H1 (cell line): ENCODE results near the gene FAM24A. TPM values are rescaled to one million over a fixed set of nuclear protein-coding genes. Genes with fewer than 3 reads are reported as not detected.
"Not testable (repeated sequence)": the region's sequence is repeated elsewhere in the genome, so short reads cannot be mapped to it uniquely, and the experiment has no call there.

Source experiments
- CTCF ChIA-PET: fragments of 300-600 bp; sonication (Branson Sonifier 250); formaldehyde crosslinking; loops from one replicate; lab custom pipeline; 2021; ENCODE audit not compliant: partially characterized antibody; lab: Charles Lee
- POLR2A ChIA-PET: fragments of 300-600 bp; sonication (Branson Sonifier 250); formaldehyde crosslinking; loops from one replicate; lab custom pipeline; 2021; ENCODE audit warnings: inconsistent platforms; ENCODE audit not compliant: partially characterized antibody; lab: Charles Lee
- DNase-seq, 2 experiments: peaks; one replicate each; pipeline versions ENCODE4 v3.0.0 to v3.0.0-alpha.2; 2010 to 2022; ENCODE audit warnings: low spot score in 2 of 2, low read depth in 1 of 2, mixed read lengths in 1 of 2
- FAIRE-seq: peaks from 2 replicates; lab custom pipeline; 2011; peaks lifted over from hg19 to GRCh38; lab: Jason Lieb, UNC
- H2AFZ ChIP-seq: 2 replicates; pipeline ENCODE4 v1.8.1; 2012; ENCODE audit warnings: low read length, inconsistent platforms
- H2AK5ac ChIP-seq: 2 replicates; pipeline ENCODE4 v1.6.1; 2013; ENCODE audit warnings: low read depth, low read length
- H2BK120ac ChIP-seq: replicated peaks from 2 replicates; pipeline ENCODE3; 2013; ENCODE audit warnings: low read depth, low read length, inconsistent platforms
- H2BK12ac ChIP-seq: 2 replicates; pipeline ENCODE4 v1.6.1; 2013; ENCODE audit warnings: low read depth, low read length
- H2BK15ac ChIP-seq: 2 replicates; pipeline ENCODE4 v1.6.1; 2013; ENCODE audit warnings: low read length
- H2BK20ac ChIP-seq: 2 replicates; pipeline ENCODE4 v1.6.1; 2013; ENCODE audit warnings: low read length
- H2BK5ac ChIP-seq: 2 replicates; pipeline ENCODE4 v1.6.1; 2013; ENCODE audit warnings: low read depth, low read length
- H3K14ac ChIP-seq: 2 replicates; pipeline ENCODE4 v1.6.1; 2013; ENCODE audit warnings: inconsistent platforms; ENCODE audit not compliant: insufficient read length
- H3K18ac ChIP-seq: 2 replicates; pipeline ENCODE4 v1.6.1; 2013; ENCODE audit warnings: low read length; ENCODE audit errors: extremely low read depth
- H3K23ac ChIP-seq: 2 replicates; pipeline ENCODE4 v1.6.1; 2013; ENCODE audit warnings: inconsistent platforms; ENCODE audit not compliant: insufficient read length
- H3K23me2 ChIP-seq: 2 replicates; pipeline ENCODE4 v1.6.1; 2013; ENCODE audit warnings: low read depth, low read length
- H3K27ac ChIP-seq: 2 replicates; pipeline ENCODE4 v1.6.1; 2011; ENCODE audit warnings: low read depth, low read length, inconsistent platforms
- H3K27me3 ChIP-seq, 4 experiments: replicated peaks in 1 of 4; 1 replicate in 1 of 4; 2 replicates in 3 of 4; pipeline versions ENCODE4 v1.6.1 to v1.8.1; 2011 to 2013; ENCODE audit warnings: low read length in 3 of 4, mild to moderate bottlenecking in 3 of 4, inconsistent platforms in 2 of 4, mixed read lengths in 2 of 4, moderate library complexity in 1 of 4; ENCODE audit not compliant: control insufficient read depth in 3 of 4, insufficient read depth in 3 of 4; ENCODE audit errors: extremely low read depth in 1 of 4
- H3K36me3 ChIP-seq, 4 experiments: 2 replicates each; pipeline versions ENCODE4 v1.6.1 to v1.8.1; 2011 to 2013; ENCODE audit warnings: mild to moderate bottlenecking in 4 of 4, low read length in 3 of 4, moderate library complexity in 2 of 4, control low read depth in 1 of 4, inconsistent platforms in 1 of 4; ENCODE audit not compliant: insufficient read depth in 4 of 4, control insufficient read depth in 2 of 4
- H3K4ac ChIP-seq: replicated peaks from 2 replicates; pipeline ENCODE3; 2013; ENCODE audit warnings: low read length, low read depth, mixed read lengths, inconsistent platforms; ENCODE audit not compliant: insufficient read length
- H3K4me1 ChIP-seq, 4 experiments: replicated peaks in 1 of 4; 1 replicate in 1 of 4; 2 replicates in 3 of 4; pipeline versions ENCODE4 v1.6.1 to v1.8.1; 2011 to 2013; ENCODE audit warnings: low read length in 3 of 4, inconsistent platforms in 2 of 4, mixed read lengths in 1 of 4; ENCODE audit not compliant: insufficient read depth in 4 of 4, control insufficient read depth in 3 of 4
- H3K4me2 ChIP-seq, 2 experiments: 2 replicates each; pipeline versions ENCODE4 v1.6.1 to v1.8.1; 2011 to 2013; ENCODE audit warnings: low read depth in 2 of 2, low read length in 2 of 2, control low read depth in 1 of 2, inconsistent platforms in 1 of 2, mild to moderate bottlenecking in 1 of 2; ENCODE audit not compliant: insufficient read depth in 1 of 2
- H3K4me3 ChIP-seq, 4 experiments: fragments of 200-600, 300-600 bp in 1 of 4; sonication (generic), shearing (Covaris generic), sonication (Bioruptor Twin) in 1 of 4; 2 replicates each; pipeline versions ENCODE4 v1.5.1 to v1.8.1; 2011 to 2016; ENCODE audit warnings: low read length in 4 of 4, low read depth in 3 of 4, control low read depth in 2 of 4, inconsistent platforms in 2 of 4, mild to moderate bottlenecking in 2 of 4, mixed read lengths in 1 of 4, moderate library complexity in 1 of 4; ENCODE audit not compliant: insufficient read depth in 2 of 4; ENCODE audit errors: extremely low read depth in 1 of 4
- H3K56ac ChIP-seq: replicated peaks from 2 replicates; pipeline ENCODE3; 2013; ENCODE audit warnings: low read depth, mild to moderate bottlenecking, mixed read lengths, low read length, inconsistent platforms; ENCODE audit not compliant: insufficient read length
- H3K79me1 ChIP-seq: 2 replicates; pipeline ENCODE4 v1.6.1; 2013; ENCODE audit warnings: low read depth, low read length, control low read depth
- H3K79me2 ChIP-seq, 2 experiments: 2 replicates each; pipeline versions ENCODE4 v1.6.1 to v1.8.1; 2012 to 2013; ENCODE audit warnings: low read length in 2 of 2, mild to moderate bottlenecking in 2 of 2, inconsistent platforms in 1 of 2; ENCODE audit not compliant: insufficient read depth in 2 of 2, control insufficient read depth in 1 of 2
- H3K9ac ChIP-seq, 4 experiments: replicated peaks in 1 of 4; 1 replicate in 1 of 4; 2 replicates in 3 of 4; pipeline versions ENCODE4 v1.6.1 to v1.8.1; 2011 to 2013; ENCODE audit warnings: low read depth in 3 of 4, low read length in 3 of 4, control low read depth in 2 of 4, mild to moderate bottlenecking in 2 of 4, moderate library complexity in 2 of 4, inconsistent platforms in 1 of 4; ENCODE audit errors: extremely low read depth in 1 of 4
- H3K9me3 ChIP-seq, 2 experiments: 2 replicates each; pipeline versions ENCODE4 v1.6.1 to v1.8.1; 2012 to 2013; ENCODE audit warnings: mild to moderate bottlenecking in 2 of 2, moderate library complexity in 2 of 2, control low read depth in 1 of 2, inconsistent platforms in 1 of 2, low read depth in 1 of 2, low read length in 1 of 2, mixed read lengths in 1 of 2; ENCODE audit not compliant: insufficient read depth in 2 of 2
- H4K20me1 ChIP-seq, 2 experiments: replicated peaks in 1 of 2; 2 replicates each; pipeline versions ENCODE3 to v1.8.1; 2011 to 2013; ENCODE audit warnings: inconsistent platforms in 2 of 2, low read length in 2 of 2, mild to moderate bottlenecking in 1 of 2; ENCODE audit not compliant: insufficient read depth in 2 of 2, control insufficient read depth in 1 of 2
- H4K5ac ChIP-seq: 2 replicates; pipeline ENCODE4 v1.6.1; 2013; ENCODE audit warnings: low read length, low read depth, mixed read lengths, inconsistent platforms; ENCODE audit not compliant: insufficient read length
- H4K8ac ChIP-seq: 2 replicates; pipeline ENCODE4 v1.8.0; 2013; ENCODE audit warnings: mild to moderate bottlenecking, moderate library complexity, low read length, inconsistent platforms; ENCODE audit not compliant: insufficient read depth; ENCODE audit errors: extremely low read depth
- H4K91ac ChIP-seq: replicated peaks from 2 replicates; pipeline ENCODE3; 2013; ENCODE audit warnings: low read length, mixed read lengths, inconsistent platforms; ENCODE audit not compliant: insufficient read length
- WGBS, 2 experiments: shearing (Covaris generic) in 1 of 2; methylation state at CpG; one replicate each; pipeline versions ENCODE4 v1.1.6 to v1.1.7; 2013 to 2015; ENCODE audit warnings: low lambda C conversion rate in 2 of 2, mixed read lengths in 2 of 2, inconsistent platforms in 1 of 2, low coverage in 1 of 2, missing lambda C conversion rate in 1 of 2; ENCODE audit not compliant: insufficient replicate concordance in 2 of 2, insufficient coverage in 1 of 2, insufficient read length in 1 of 2; ENCODE audit errors: extremely low coverage in 1 of 2, missing lambda C conversion rate in 1 of 2; 5-methylcytosine and 5-hydroxymethylcytosine counted together
- polyA plus RNA-seq, 7 experiments: library from polyadenylated mRNA; depleted of rRNA in 3 of 7; stranded (reverse) in 5 of 7; unstranded in 2 of 7; fragments of >200 nt in 5 of 7; fragments of 200-250 nt in 2 of 7; gene quantifications; 1 replicate in 5 of 7; 2 replicates in 1 of 7; 4 replicates in 1 of 7; pipeline versions ENCODE4 v1.2.1 to v1.2.3, GENCODE V29; 2011 to 2013; ENCODE audit warnings: missing spikeins in 2 of 7, mixed read lengths in 2 of 7
- total RNA-seq: library from RNA; stranded (reverse); fragmentation: NEBNext Ultra II Directional; extraction: Animal tissue kit (Norgen Biotek cat#: 25700); gene quantifications from 2 replicates; pipeline ENCODE4 v1.2.1, GENCODE V29; 2021

The FAM24A gene
- total and polyA plus RNA-seq, 2 of the 8 experiments (the other 6 are each of a cell fraction or from before 2014, with no cell fraction given) = not detected

- POLR2A ChIA-PET, H3K4me1 ChIP-seq, CTCF ChIA-PET, H3K4me2 ChIP-seq, H2BK15ac ChIP-seq, DNase-seq, H3K4me3 ChIP-seq, H4K20me1 ChIP-seq, H2AK5ac ChIP-seq, FAIRE-seq, H3K9ac ChIP-seq, H3K79me2 ChIP-seq, H3K27ac ChIP-seq, H2AFZ ChIP-seq, H3K4ac ChIP-seq, H2BK120ac ChIP-seq, H4K8ac ChIP-seq, H3K23ac ChIP-seq, H3K23me2 ChIP-seq, H3K14ac ChIP-seq, H2BK12ac ChIP-seq, H2BK20ac ChIP-seq, H3K27me3 ChIP-seq, H3K56ac ChIP-seq, H3K36me3 ChIP-seq, H3K18ac ChIP-seq, H4K91ac ChIP-seq, H4K5ac ChIP-seq, H3K79me1 ChIP-seq, H2BK5ac ChIP-seq: not testable (repeated sequence)
- 88% methylated on average over 3 of the region's 3 CpGs; no CpG with 5 or more reads in 1 of the 2 experiments for WGBS, 2 experiments
- peaks cover 9 to 13% of the 10 kb centered on the region in 2 experiments for H3K9me3 ChIP-seq
Observed at GRCh38 chr10:122866757-122867482, 43.5 kb upstream of the FAM24A start.

GRCh38 chr10:122868768-122869167, 41.6 kb upstream of the FAM24A start:
- H4K8ac ChIP-seq, H3K27me3 ChIP-seq, DNase-seq, H3K9ac ChIP-seq, H3K4me3 ChIP-seq, H3K4me2 ChIP-seq, H2BK15ac ChIP-seq, H4K20me1 ChIP-seq, H2BK5ac ChIP-seq, H2BK12ac ChIP-seq, H4K5ac ChIP-seq, FAIRE-seq, H3K79me2 ChIP-seq, H2BK120ac ChIP-seq, H3K79me1 ChIP-seq, H3K56ac ChIP-seq, H3K23me2 ChIP-seq, H3K23ac ChIP-seq, H3K4me1 ChIP-seq, H2AK5ac ChIP-seq, H3K4ac ChIP-seq, POLR2A ChIA-PET, H3K36me3 ChIP-seq, H4K91ac ChIP-seq, CTCF ChIA-PET, H3K27ac ChIP-seq, H3K18ac ChIP-seq, H2AFZ ChIP-seq, H3K14ac ChIP-seq, H2BK20ac ChIP-seq: not testable (repeated sequence)
- WGBS, 2 experiments = 100% methylated on average over 1 of the region's 2 CpGs; no CpG with 5 or more reads in 1 of the 2 experiments
- H3K9me3 ChIP-seq = peaks cover 9 to 13% of the 10 kb centered on the region in 2 experiments
